Peyer's patch (tissue), 4 donors: ENCODE results near the gene PML.

ENCODE experiments used
- CTCF ChIP-seq, 6 experiments: fragments of 450-650 bp in 4 of 6; fragments of 200-600 bp in 2 of 6; sonication (generic) in 1 of 6; IDR thresholded peaks; one replicate each; pipeline ENCODE4 v1.5.1; 2017 to 2019; ENCODE audit warnings: antibody characterized with exemption in 6 of 6, mild to moderate bottlenecking in 3 of 6, moderate library complexity in 1 of 6
- POLR2A ChIP-seq, 2 donors: fragments of 450-650 bp; IDR thresholded peaks; one replicate each; pipeline ENCODE4 v1.5.1; 2017; ENCODE audit warnings: antibody characterized with exemption in 2 of 2, mild to moderate bottlenecking in 2 of 2, moderate library complexity in 2 of 2

DNA sequence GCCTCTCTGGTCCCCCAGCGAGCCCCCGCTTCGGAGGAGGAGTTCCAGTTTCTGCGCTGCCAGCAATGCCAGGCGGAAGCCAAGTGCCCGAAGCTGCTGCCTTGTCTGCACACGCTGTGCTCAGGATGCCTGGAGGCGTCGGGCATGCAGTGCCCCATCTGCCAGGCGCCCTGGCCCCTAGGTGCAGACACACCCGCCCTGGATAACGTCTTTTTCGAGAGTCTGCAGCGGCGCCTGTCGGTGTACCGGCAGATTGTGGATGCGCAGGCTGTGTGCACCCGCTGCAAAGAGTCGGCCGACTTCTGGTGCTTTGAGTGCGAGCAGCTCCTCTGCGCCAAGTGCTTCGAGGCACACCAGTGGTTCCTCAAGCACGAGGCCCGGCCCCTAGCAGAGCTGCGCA lies 3.5 kb downstream of the PML start:
- TF ChIP-seq POLR2A (IDR thresholded peaks at IDR 0.05) (no peak), CTCF (IDR thresholded peaks at IDR 0.05) (no peak)
